ENCODE data around the gene ITGB8. TPM values are rescaled to one million over a fixed set of nuclear protein-coding genes. Genes with fewer than 3 reads are reported as not detected.

The ITGB8 gene
- total RNA-seq, 1 experiment from 2014 or later: 2.4 TPM

GRCh38 chr7:20430664-20431063, 100.0 kb downstream of the ITGB8 start:
- Histone ChIP-seq H3K27me3 (ENCODE audit: insufficient read depth, low read length) (no peaks in the 10 kb centered on the region), H2AFZ (ENCODE audit: low read depth, low read length, poor library complexity, severe bottlenecking) (peak overlapping the region; percentile 14), H3K27ac (ENCODE audit: low read depth, low read length) (no peak overlapping the region), H3K9me2 (ENCODE audit: insufficient read depth) (no peaks in the 10 kb centered on the region), H3K36me3 (ENCODE audit: control insufficient read depth in 1 of 2, insufficient read depth in 2 of 2, low read length in 2 of 2) (no peaks in the 10 kb centered on the region), H3K4me1 (ENCODE audit: control insufficient read depth in 1 of 2, insufficient read depth in 2 of 2, low read length in 2 of 2) (no peaks in the 10 kb centered on the region), H3K9ac (ENCODE audit: low read length) (no peak overlapping the region), H4K20me1 (ENCODE audit: insufficient read depth) (no peaks in the 10 kb centered on the region), H3K4me3 (replicated peaks in 1 of 2; ENCODE audit: low read depth in 1 of 2, low read length in 2 of 2) (no peak overlapping the region), H3K79me2 (ENCODE audit: insufficient read depth, low read length) (no peaks in the 10 kb centered on the region), H3K4me2 (ENCODE audit: low read length) (no peak overlapping the region), H3K9me3 (ENCODE audit: control insufficient read depth in 1 of 2, insufficient read depth in 1 of 2, low read depth in 1 of 2, low read length in 2 of 2) (no peaks in the 10 kb centered on the region)
- RAD21 ChIA-PET (ENCODE audit: low non-redundant PET in 1 of 2, low total read pairs in 2 of 2, uncharacterized antibody in 2 of 2, unreplicated experiment in 2 of 2): no interaction called here
- intact Hi-C loops (cut with micrococcal nuclease): no loop called here
- no peak for DNase-seq (ENCODE audit: low read depth, low spot score)
- BruUV-seq (replicated peaks): no TSS peak
- CTCF ChIA-PET: interaction anchor here (2.3 kb wide), 1 partner anchor 11 kb away, joined by 7 read pairs; no protein-coding TSS in a partner anchor
- ATAC-seq: no peak
- TF ChIP-seq POLR2AphosphoS5 (IDR thresholded peaks at IDR 0.05; ENCODE audit: low read depth, low read length) (no peak), CEBPB (IDR thresholded peaks at IDR 0.05; ENCODE audit: low read depth) (no peak), CTCF (IDR thresholded peaks at IDR 0.05 in 2 of 3, conservative IDR thresholded peaks at IDR 0.05 in 1 of 3; ENCODE audit: borderline replicate concordance in 1 of 3, insufficient read depth in 1 of 3, low read depth in 2 of 3, low read length in 2 of 3) (no peak), ELF1 (IDR thresholded peaks at IDR 0.05; ENCODE audit: borderline replicate concordance, low read depth) (no peak), ZNF274 (IDR thresholded peaks at IDR 0.05; ENCODE audit: low read depth, low read length) (no peak), EGR1 (IDR thresholded peaks at IDR 0.05; ENCODE audit: low read depth) (no peak)
- POLR2A ChIA-PET: no interaction called here

GRCh38 chr7:20431146-20431545, 100.4 kb downstream of the ITGB8 start:
- intact Hi-C loops (cut with micrococcal nuclease): no loop called here

More at GRCh38 chr7:20431146-20431545, 100.4 kb downstream of the ITGB8 start:
- CTCF ChIA-PET: interaction anchor here (2.3 kb wide), 1 partner anchor 10 kb away, joined by 7 read pairs; no protein-coding TSS in a partner anchor
- RAD21 ChIA-PET (ENCODE audit: low non-redundant PET in 1 of 2, low total read pairs in 2 of 2, uncharacterized antibody in 2 of 2, unreplicated experiment in 2 of 2): no interaction called here
- Histone ChIP-seq H3K79me2 (ENCODE audit: insufficient read depth, low read length) (no peaks in the 10 kb centered on the region), H4K20me1 (ENCODE audit: insufficient read depth) (no peaks in the 10 kb centered on the region), H3K27me3 (ENCODE audit: insufficient read depth, low read length) (no peaks in the 10 kb centered on the region), H3K9me2 (ENCODE audit: insufficient read depth) (no peaks in the 10 kb centered on the region), H3K9ac (ENCODE audit: low read length) (no peak overlapping the region), H3K9me3 (ENCODE audit: control insufficient read depth in 1 of 2, insufficient read depth in 1 of 2, low read depth in 1 of 2, low read length in 2 of 2) (no peaks in the 10 kb centered on the region), H3K36me3 (ENCODE audit: control insufficient read depth in 1 of 2, insufficient read depth in 2 of 2, low read length in 2 of 2) (no peaks in the 10 kb centered on the region), H3K4me2 (ENCODE audit: low read length) (no peak overlapping the region), H2AFZ (ENCODE audit: low read depth, low read length, poor library complexity, severe bottlenecking) (peak overlapping the region; percentile 14), H3K4me1 (ENCODE audit: control insufficient read depth in 1 of 2, insufficient read depth in 2 of 2, low read length in 2 of 2) (no peaks in the 10 kb centered on the region), H3K4me3 (replicated peaks in 1 of 2; ENCODE audit: low read depth in 1 of 2, low read length in 2 of 2) (no peak overlapping the region), H3K27ac (ENCODE audit: low read depth, low read length) (no peak overlapping the region)
- no peak for ATAC-seq
- TF ChIP-seq SIN3A (IDR thresholded peaks at IDR 0.05; ENCODE audit: low read depth): no peak
- TF ChIP-seq ELF1 (IDR thresholded peaks at IDR 0.05; ENCODE audit: borderline replicate concordance, low read depth): no peak
- no peak for DNase-seq (ENCODE audit: low read depth, low spot score)
- POLR2A ChIA-PET: no interaction called here
- no TSS peak for BruUV-seq (replicated peaks)
